ENCODE results near the gene BTBD18. TPM values are rescaled to one million over a fixed set of nuclear protein-coding genes. Genes with fewer than 3 reads are reported as not detected.
A peak's percentile ranks its signal among the peaks of the same experiment; 100 is the strongest.

BTBD18 gene, protein sequence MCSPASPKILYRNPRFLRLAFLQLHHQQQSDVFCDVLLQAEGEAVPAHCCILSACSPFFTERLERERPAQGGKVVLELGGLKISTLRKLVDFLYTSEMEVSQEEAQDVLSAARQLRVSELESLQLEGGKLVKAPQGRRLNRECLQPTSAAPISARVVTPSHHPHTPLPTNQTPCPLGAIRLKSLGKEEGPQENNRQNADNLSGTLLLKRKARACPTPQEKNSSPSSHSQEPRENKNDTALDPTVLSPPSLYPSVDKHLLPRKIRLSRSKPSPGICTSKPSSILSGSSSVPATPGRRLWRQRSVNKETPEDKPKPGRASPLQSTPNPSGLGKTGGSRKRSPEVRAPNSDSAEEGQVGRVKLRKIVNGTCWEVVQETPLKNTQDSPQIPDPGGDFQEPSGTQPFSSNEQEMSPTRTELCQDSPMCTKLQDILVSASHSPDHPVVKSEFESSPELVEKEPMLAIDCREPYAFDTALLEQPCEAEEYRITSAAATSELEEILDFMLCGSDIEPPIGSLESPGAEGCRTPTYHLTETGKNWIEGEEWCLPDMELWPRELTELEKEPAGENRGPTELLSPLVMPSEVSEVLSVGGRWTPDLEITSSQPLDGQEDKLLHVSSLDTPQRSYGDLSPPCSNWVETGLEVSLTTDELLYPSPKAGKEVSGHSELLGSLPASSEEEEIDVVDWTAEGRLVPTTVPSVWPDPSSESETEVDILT
- not detected for polyA plus RNA-seq (2012; ENCODE audit: insufficient read depth, insufficient read length)

DNA sequence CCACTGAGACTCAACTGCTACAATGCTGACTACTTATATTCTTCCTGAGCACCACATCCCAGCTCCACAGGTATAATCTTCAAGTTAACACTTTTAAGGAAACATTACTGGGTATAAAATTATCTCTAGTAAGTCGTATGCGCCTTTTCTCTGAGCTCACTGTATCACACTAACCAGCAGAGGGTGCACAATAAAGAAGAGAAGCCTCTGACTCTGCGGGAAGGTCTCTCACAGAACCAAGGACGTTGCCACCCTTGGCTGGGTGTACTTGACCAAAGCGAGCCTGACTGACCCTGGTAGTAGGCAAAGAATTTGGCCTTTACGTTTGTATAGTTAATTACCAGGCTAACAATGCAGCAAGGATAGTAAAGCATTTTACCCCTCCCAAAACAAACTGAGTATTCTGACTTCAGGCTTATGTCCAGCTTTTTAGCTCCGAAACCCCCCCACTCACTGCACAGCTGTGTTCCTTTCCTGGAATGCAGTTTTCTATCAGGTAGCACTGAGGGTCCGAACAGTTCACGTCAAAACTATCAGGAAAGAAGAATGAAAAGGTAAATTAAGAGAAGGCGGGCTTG, at the start of gene BTBD18:
TSS of gene BTBD18 (minus strand) at position 144 of the 578 bp plus-strand sequence. CDS start 631 bp downstream, outside the sequence.
- H3K4me3 ChIP-seq (ENCODE audit: low read length): no peak within 1 kb of the TSS
- no peak for DNase-seq (ENCODE audit: low read depth, low spot score)

DNA sequence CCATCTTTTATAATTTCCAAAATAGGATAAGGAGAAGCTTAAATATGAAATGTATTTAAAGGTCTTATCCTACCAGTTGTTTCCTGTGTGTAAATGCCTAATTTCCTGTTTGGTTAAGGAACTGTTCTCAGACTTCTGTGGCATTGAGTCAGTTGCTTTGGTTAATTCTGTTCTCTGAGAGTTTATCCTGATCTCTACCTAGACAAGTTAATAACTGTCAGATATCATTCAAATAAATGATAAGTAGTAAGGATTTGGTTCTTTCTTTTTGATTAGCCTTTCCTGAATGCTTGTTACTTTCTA, 49.5 kb upstream of the BTBD18 start:
- H3K4me3 ChIP-seq (ENCODE audit: low read length): no peak overlapping the region

DNA sequence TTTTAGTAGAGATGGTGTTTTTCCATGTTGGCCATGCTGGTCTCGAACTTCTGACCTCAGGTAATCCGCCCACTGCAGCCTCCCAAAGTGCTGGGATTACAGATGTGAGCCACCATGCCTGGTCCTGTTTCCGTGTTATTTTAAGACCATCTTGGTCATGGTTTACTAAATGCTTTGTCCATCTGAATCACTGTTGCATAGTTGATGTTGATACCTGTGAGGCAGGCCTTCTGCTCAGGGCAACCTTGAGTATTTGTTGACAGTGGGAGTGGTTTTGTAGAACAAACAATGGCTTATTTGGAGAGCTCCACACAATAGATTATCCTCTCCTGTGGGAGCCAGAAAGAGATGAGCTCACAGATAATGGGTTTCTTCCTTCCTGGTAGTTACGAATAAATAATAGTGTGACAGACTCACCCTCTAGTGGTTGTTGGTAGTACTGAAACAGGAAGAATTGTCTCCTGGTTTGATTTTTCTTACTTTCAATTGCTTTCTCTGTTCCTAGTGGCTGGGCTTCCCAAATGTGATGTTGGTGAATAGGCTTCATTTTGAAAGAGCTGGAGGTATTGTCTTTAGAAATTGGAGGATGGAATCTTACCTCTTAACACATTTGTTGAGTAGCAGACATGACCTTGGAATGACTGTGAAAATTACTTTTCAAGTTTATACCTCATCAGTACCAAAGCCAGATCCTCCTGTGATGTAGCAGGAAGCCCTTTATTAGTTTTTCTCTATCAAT, 49.0 kb upstream of the BTBD18 start:
- peak; percentile 70 for DNase-seq (ENCODE audit: low read depth, low spot score)
- no peak overlapping the region for H3K4me3 ChIP-seq (ENCODE audit: low read length)

More for the DNA sequence above, 49.5 kb upstream of the BTBD18 start:
- peak; percentile 48 for DNase-seq (ENCODE audit: low read depth, low spot score)

GRCh38 chr11:57798905-57799559, 47.4 kb upstream of the BTBD18 start:
- no peak overlapping the region for H3K4me3 ChIP-seq (ENCODE audit: low read length)
- no peak for DNase-seq (ENCODE audit: low read depth, low spot score)

DNA sequence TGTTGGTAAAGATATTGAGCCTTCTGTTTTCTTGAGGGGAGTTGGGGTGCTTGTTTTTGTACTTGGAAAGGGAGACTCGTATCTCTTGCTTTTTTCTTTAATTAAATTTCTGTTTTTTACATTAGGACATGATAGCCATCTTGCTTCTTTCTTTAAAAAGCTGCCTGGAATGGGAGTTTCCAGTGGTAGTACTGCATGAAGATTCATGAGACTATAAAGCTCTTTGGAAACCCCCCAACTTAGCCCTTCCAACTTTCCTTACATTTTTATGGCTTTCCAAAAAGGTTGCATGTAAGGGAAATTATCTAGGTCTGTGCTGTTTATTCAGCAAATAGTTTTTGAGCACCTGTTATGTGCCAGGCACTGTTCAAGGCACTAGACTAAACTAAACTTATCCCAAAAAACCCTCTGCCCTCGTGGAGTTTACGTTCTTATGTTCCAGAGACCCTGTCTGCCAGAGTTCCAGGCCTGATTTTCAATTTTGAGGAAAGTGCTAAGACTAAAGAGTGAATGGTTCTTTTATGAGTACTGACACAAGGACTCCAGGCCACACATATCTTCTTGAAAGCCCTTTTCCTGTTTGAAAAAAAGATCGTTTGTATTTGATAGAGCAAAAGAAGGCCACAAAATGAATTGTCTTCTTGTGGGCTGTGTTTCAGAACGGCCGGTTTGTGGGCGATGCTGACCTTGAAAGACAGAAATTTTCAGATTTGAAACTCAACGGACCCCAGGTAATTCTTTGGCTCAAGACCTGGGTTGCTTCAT, 41.9 kb upstream of the BTBD18 start:
- DNase-seq (ENCODE audit: low read depth, low spot score): no peak
- H3K4me3 ChIP-seq (ENCODE audit: low read length): no peak overlapping the region

- H3K4me3 ChIP-seq (ENCODE audit: low read length): no peak overlapping the region
- DNase-seq (ENCODE audit: low read depth, low spot score): no peak
These were observed 41.3 kb upstream of the BTBD18 start for GRCh38 chr11:57792870-57793269.

- no peak overlapping the region for H3K4me3 ChIP-seq (ENCODE audit: low read length)
- DNase-seq (ENCODE audit: low read depth, low spot score): peak; percentile 86
These were observed 40.5 kb upstream of the BTBD18 start for GRCh38 chr11:57792060-57792541.

DNA sequence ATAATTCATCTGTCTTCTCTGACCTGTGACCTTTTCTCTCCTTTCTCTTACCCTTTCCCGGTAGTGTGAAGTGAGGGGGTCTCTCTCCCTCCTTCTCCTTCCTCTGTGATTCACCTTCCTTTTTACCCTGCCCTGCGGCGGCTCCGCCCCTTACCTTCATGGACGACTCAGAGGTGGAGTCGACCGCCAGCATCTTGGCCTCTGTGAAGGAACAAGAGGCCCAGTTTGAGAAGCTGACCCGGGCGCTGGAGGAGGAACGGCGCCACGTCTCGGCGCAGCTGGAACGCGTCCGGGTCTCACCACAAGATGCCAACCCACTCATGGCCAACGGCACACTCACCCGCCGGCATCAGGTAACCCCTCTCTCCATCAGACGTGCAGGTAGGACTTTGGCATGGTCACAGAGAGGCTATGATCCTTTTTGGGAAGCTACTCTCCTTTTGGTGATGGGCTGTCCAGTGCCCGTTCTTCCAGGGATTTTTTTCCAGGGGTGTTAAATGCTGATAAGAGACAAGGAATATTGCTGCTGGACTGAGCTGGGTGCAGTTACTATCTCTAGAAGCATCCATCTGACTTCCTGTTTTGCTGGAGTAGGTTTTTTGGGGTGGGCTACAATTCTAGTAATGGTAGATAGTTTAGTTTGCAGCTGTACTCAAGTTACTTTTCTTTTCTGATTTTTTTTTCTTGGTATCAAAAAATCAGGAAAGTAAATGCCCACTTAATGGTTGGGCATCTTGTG, 39.9 kb upstream of the BTBD18 start:
- no peak for DNase-seq (ENCODE audit: low read depth, low spot score)

GRCh38 chr11:57788703-57789088, 37.1 kb upstream of the BTBD18 start:
- H3K4me3 ChIP-seq (ENCODE audit: low read length): no peak overlapping the region
- DNase-seq (ENCODE audit: low read depth, low spot score): no peak

More for the DNA sequence above, 39.9 kb upstream of the BTBD18 start:
- no peak overlapping the region for H3K4me3 ChIP-seq (ENCODE audit: low read length)

DNA sequence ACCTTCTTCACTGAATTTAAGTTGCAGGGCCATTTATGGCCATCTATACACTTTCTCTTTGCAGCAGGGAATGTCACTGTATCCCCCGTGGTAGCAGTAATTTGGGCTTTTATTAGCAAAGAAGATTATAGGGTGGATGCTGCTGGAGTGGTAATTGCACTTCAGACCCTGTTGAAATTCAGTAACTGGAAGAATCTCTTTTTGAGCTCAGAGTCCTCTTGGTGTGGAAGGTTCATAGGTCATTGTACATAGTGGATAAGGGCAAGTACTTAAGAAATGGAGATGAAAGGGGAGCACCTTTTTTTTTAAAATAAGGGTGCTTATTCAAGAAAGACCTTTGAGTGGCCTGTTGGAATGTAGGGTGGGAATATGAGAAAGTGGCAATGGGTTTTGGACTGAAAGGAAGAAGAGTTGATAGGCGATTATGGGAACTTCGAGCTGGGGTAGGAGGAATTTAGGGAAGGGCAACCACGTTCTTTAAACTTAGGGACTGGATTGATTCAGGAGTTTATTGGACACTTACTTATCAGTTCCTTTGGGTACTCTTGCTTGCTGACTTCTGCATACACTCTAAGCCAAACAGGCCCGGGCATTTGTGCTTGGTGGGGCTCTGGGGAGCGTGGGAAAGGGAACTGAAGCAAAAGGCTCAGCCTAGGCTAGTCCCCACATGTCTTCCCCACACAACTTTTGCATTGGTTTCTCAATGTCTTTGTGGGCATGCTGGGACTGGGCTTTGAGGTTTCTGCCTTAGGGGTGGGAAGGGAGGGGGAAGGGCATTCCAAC, 36.5 kb upstream of the BTBD18 start:
- H3K4me3 ChIP-seq (ENCODE audit: low read length): no peak overlapping the region
- no peak for DNase-seq (ENCODE audit: low read depth, low spot score)

GRCh38 chr11:57787006-57787604, 35.5 kb upstream of the BTBD18 start:
- no peak overlapping the region for H3K4me3 ChIP-seq (ENCODE audit: low read length)
- DNase-seq (ENCODE audit: low read depth, low spot score): no peak

DNA sequence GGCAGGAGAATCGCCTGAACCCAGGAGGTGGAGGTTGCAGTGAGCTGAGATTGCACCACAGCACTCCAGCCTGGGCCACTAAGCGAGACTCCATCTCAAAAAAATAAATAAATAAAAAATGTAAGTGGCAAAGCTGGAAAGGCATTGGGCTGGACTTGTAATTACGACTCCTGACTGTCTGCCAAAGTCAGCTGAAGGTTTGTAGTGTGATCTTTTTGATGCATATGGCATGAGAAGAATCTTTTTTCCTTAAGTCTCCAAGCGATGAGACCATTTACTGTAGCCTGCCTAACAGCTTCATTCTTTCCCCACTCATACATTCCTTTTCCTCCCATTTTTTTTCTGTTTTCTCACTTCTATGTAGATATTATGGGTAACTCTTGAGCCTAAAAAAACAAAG, 34.8 kb upstream of the BTBD18 start:
- H3K4me3 ChIP-seq (ENCODE audit: low read length): no peak overlapping the region
- no peak for DNase-seq (ENCODE audit: low read depth, low spot score)

DNA sequence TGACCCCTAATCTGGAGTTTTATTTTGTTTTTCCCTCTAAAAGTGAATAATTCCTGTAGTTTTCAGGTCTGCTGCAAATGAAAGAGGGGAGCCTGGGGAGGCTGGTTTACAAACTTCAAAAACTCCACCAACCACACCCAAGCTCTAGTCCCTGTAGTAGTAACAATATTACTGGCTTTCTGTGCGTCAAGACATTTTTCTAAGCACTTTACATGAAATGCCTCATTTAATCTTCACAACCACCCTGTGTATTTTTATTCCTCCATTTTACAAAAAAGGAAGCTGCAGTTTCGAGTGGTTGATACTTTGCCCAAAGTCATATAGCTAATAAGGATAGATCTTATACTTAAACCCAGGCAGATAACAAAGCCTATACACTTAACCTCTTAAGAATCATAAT, 33.5 kb upstream of the BTBD18 start:
- no peak overlapping the region for H3K4me3 ChIP-seq (ENCODE audit: low read length)
- DNase-seq (ENCODE audit: low read depth, low spot score): no peak

DNA sequence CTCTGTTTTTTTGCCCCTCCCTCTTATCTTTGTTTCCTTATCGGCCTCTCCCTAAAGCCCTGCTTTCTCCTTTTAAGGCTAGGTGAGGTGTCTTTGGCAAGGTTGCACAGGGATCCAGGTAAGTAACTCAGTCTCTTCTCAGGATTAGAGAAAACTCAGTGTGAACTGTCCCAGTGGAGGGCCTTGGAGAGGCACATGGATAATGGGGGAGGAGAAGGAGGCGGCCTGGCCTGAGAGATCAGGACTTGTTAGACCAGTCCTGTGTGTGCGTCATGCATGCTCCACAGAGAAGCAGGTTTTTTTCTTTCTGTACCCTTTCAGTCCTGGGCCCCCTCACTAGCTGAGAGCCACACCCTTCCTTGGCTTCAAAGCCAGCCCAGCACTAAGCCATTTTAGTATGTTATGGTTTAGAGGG, 29.9 kb upstream of the BTBD18 start:
- no peak overlapping the region for H3K4me3 ChIP-seq (ENCODE audit: low read length)
- no peak for DNase-seq (ENCODE audit: low read depth, low spot score)

DNA sequence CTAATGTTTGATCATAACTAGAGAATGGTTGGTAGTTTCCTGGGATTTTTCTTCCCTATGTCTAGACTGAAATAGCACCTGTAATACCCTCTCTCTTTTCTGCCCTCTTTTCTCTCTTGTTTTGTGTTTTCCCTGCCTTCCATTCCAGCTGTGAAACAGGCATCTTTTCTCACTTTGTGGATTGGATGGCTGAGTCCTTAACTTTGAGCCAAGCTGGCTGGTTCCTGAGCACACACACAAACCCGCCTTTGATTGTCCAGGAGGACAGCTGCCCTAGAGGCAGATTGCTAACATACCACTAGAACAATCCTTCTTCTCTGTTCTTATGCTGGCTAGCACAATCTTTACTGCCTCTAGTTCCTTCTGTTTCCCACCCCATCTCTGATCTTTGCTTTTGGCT, 27.7 kb upstream of the BTBD18 start:
- H3K4me3 ChIP-seq (ENCODE audit: low read length): no peak overlapping the region
- DNase-seq (ENCODE audit: low read depth, low spot score): no peak

DNA sequence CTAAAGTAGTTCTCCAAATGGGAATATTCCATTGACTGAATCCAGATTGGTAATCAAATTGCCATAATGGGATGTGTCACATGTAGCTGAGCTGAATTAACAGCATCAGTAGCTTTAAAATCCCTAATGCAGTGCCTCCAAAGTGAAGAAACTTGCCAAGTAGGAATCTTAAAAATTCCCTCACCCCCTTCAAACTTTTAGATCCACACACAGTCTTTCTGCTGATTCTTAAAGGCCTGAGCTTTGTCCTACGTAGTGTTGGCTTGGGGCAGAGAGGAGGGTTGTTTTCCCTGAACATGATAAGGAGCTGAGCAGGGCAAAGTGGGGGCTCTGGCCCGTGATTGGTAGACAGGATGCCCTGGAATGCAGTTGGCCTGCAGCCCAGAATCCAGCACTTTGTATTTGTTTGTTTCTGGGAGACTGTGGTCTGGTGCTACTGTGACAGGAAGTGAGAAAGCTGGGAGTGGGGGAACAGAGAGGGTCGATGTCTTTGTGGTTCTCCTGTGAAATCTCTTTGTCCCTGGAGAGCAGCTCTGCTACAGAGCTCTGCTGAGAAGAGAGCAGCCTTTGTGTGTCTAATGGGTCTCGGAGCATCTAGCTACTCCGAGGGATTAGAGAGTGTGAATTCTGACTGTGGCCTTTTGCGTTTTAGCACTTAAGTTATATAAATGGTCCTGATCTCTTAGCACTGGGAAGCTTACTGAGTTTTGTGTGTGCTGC, 26.9 kb upstream of the BTBD18 start:
- no peak for DNase-seq (ENCODE audit: low read depth, low spot score)
- H3K4me3 ChIP-seq (ENCODE audit: low read length): no peak overlapping the region

All from Jurkat, Clone E6-1 (cell line).